Caco-2 (cell line): ENCODE data around the gene RFTN1. TPM values are rescaled to one million over a fixed set of nuclear protein-coding genes. Genes with fewer than 3 reads are reported as not detected.

Experiments used
- BruUV-seq: library from RNA; stranded (reverse); fragments of 400-500 nt; replicated peaks from 2 replicates; lab custom pipeline; 2021; lab: Mats Ljungman, UMichigan
- CTCF ChIA-PET: fragments of 300-600 bp; sonication (Branson Sonifier 250); formaldehyde crosslinking; loops from one replicate; lab custom pipeline; 2022; ENCODE audit warnings: antibody characterized with exemption; lab: Charles Lee
- POLR2A ChIA-PET: fragments of 300-600 bp; sonication (Branson Sonifier 250); formaldehyde crosslinking; loops from one replicate; lab custom pipeline; 2022; ENCODE audit warnings: antibody characterized with exemption; lab: Charles Lee
- DNase-seq, 2 experiments: peaks; one replicate each; pipeline versions ENCODE4 v3.0.0 to v3.0.0-alpha.2; 2020 to 2022
- H3K27me3 ChIP-seq: replicated peaks from 2 replicates; pipeline ENCODE4 v1.6.0; 2011; ENCODE audit warnings: low read length; ENCODE audit not compliant: control insufficient read depth, insufficient read depth
- H3K36me3 ChIP-seq: 2 replicates; pipeline ENCODE4 v1.5.1; 2011; ENCODE audit warnings: low read length; ENCODE audit not compliant: control insufficient read depth, insufficient read depth
- H3K4me1 ChIP-seq: fragments of 250-450 bp; sonication (Bioruptor Pico); 2 replicates; pipeline ENCODE4 v1.5.1; 2020; ENCODE audit warnings: mild to moderate bottlenecking
- H3K4me3 ChIP-seq: 2 replicates; pipeline ENCODE4 v1.5.1; 2011; ENCODE audit warnings: low read depth, mild to moderate bottlenecking, control low read depth, low read length
- H3K9me3 ChIP-seq: fragments of 250-450 bp; sonication (Bioruptor Pico); 2 replicates; pipeline ENCODE4 v1.5.1; 2020; ENCODE audit warnings: mild to moderate bottlenecking, moderate library complexity
- H3K27ac Mint-ChIP-seq: one replicate; pipeline ENCODE4 v1.8.0; 2022; ENCODE audit warnings: mixed read lengths; ENCODE audit not compliant: unreplicated experiment
- H3K27me3 Mint-ChIP-seq: one replicate; pipeline ENCODE4 v1.8.0; 2022; ENCODE audit warnings: mixed read lengths; ENCODE audit not compliant: insufficient read depth, unreplicated experiment
- H3K36me3 Mint-ChIP-seq: one replicate; pipeline ENCODE4 v1.8.0; 2022; ENCODE audit warnings: mild to moderate bottlenecking, mixed read lengths; ENCODE audit not compliant: insufficient read depth, unreplicated experiment
- H3K4me1 Mint-ChIP-seq: one replicate; pipeline ENCODE4 v1.8.0; 2022; ENCODE audit warnings: low read depth, mixed read lengths; ENCODE audit not compliant: unreplicated experiment
- H3K4me3 Mint-ChIP-seq: one replicate; pipeline ENCODE4 v1.8.0; 2022; ENCODE audit warnings: mild to moderate bottlenecking, moderate library complexity, mixed read lengths; ENCODE audit not compliant: unreplicated experiment
- H3K9me3 Mint-ChIP-seq: one replicate; pipeline ENCODE4 v1.8.0; 2022; ENCODE audit warnings: mixed read lengths; ENCODE audit not compliant: unreplicated experiment
- intact Hi-C: fragments of 100-400 bp; cut with micrococcal nuclease; formaldehyde crosslinking; loops from one replicate; pipeline ENCODE4 v1.10.0; 2022; ENCODE audit not compliant: unreplicated experiment
- total RNA-seq: library from RNA; stranded (reverse); gene quantifications from 2 replicates; pipeline ENCODE4 v1.2.3, GENCODE V29; 2022
- TF ChIP-seq, protein P1 (sequence below), 2 experiments: fragments of 200-600 bp in 1 of 2; IDR thresholded peaks; 1 replicate in 1 of 2; 2 replicates in 1 of 2; pipeline versions ENCODE4 v1.5.1 to v1.8.0; 2011 to 2022; ENCODE audit warnings: antibody characterized with exemption in 1 of 2, control low read depth in 1 of 2, inconsistent platforms in 1 of 2, low read depth in 1 of 2, low read length in 1 of 2, mild to moderate bottlenecking in 1 of 2, moderate library complexity in 1 of 2; ENCODE audit not compliant: insufficient read depth in 1 of 2, severe bottlenecking in 1 of 2, unreplicated experiment in 1 of 2

RFTN1 gene
- total RNA-seq, 1 experiment from 2014 or later = 10.2 TPM

DNA sequence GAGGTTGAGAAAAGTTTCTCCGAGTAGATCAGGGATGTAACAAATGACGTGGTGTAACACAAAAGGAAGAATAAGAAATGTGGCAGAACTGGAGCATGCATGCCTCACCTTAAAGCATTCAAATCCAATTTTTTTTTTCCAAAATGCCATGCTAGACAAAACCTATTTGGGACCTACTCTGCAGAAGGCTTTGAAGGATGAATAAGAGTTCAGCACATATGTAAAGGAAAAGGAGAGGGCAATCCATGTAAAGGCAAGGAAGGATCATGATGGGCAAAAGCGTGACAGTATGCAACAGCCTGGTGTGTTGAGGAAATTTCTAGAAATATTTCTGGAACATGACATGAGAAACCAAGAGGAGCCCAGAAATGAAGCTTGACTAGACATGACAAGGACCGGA is 132.1 kb downstream of the RFTN1 start:
- BruUV-seq = no TSS peak
- intact Hi-C loops = no loop called here
- H3K4me1 Mint-ChIP-seq = peaks cover 15% of the 10 kb centered on the region
- DNase-seq = no peak
- H3K9me3 Mint-ChIP-seq = no peaks in the 10 kb centered on the region
- H3K27ac Mint-ChIP-seq = no peak overlapping the region
- CTCF ChIA-PET = no interaction called here
- POLR2A ChIA-PET = no interaction called here
- Histone ChIP-seq H3K36me3 (no peaks in the 10 kb centered on the region), H3K4me3 (no peak overlapping the region), H3K4me1 (no peaks in the 10 kb centered on the region), H3K27me3 (no peaks in the 10 kb centered on the region), H3K9me3 (no peaks in the 10 kb centered on the region)
- H3K27me3 Mint-ChIP-seq = no peaks in the 10 kb centered on the region
- H3K36me3 Mint-ChIP-seq = no peaks in the 10 kb centered on the region
- TF ChIP-seq, protein P1, sequence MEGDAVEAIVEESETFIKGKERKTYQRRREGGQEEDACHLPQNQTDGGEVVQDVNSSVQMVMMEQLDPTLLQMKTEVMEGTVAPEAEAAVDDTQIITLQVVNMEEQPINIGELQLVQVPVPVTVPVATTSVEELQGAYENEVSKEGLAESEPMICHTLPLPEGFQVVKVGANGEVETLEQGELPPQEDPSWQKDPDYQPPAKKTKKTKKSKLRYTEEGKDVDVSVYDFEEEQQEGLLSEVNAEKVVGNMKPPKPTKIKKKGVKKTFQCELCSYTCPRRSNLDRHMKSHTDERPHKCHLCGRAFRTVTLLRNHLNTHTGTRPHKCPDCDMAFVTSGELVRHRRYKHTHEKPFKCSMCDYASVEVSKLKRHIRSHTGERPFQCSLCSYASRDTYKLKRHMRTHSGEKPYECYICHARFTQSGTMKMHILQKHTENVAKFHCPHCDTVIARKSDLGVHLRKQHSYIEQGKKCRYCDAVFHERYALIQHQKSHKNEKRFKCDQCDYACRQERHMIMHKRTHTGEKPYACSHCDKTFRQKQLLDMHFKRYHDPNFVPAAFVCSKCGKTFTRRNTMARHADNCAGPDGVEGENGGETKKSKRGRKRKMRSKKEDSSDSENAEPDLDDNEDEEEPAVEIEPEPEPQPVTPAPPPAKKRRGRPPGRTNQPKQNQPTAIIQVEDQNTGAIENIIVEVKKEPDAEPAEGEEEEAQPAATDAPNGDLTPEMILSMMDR (IDR thresholded peaks at IDR 0.05; ENCODE audit: insufficient read depth in 1 of 2, low read depth in 1 of 2, low read length in 1 of 2, severe bottlenecking in 1 of 2, unreplicated experiment in 1 of 2) = no peak
- no peak overlapping the region for H3K4me3 Mint-ChIP-seq

DNA sequence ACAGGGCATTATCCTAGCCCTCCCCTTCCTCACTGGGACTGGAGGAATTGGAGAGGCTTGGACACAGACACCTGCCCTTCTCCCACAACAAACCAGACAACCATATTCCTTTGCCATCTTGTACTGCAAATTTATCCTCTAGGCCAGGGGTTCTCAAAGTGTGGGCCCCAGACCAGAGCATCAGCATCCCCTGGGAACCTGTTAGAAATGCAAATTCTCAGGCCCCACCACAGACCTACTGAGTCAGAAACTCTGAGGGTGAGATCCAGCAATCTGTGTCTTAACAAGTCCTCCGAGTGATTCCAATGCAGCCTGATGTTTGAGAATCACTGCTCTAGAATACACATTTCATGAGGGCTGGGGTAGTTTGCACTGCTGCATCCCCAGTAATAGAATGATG is 133.1 kb downstream of the RFTN1 start:
- TF ChIP-seq, protein P1 (IDR thresholded peaks at IDR 0.05; ENCODE audit: insufficient read depth in 1 of 2, low read depth in 1 of 2, low read length in 1 of 2, severe bottlenecking in 1 of 2, unreplicated experiment in 1 of 2) = no peak
- CTCF ChIA-PET = no interaction called here
- H3K4me3 ChIP-seq = no peak overlapping the region
- no peaks in the 10 kb centered on the region for H3K9me3 ChIP-seq
- no peaks in the 10 kb centered on the region for H3K9me3 Mint-ChIP-seq
- H3K4me1 ChIP-seq = no peaks in the 10 kb centered on the region
- POLR2A ChIA-PET = no interaction called here
- no peaks in the 10 kb centered on the region for H3K36me3 ChIP-seq
- no peaks in the 10 kb centered on the region for H3K36me3 Mint-ChIP-seq
- no peaks in the 10 kb centered on the region for H3K27me3 ChIP-seq
- DNase-seq = no peak
- no peaks in the 10 kb centered on the region for H3K27me3 Mint-ChIP-seq
- no peak overlapping the region for H3K27ac Mint-ChIP-seq
- peaks cover 15% of the 10 kb centered on the region for H3K4me1 Mint-ChIP-seq
- no TSS peak for BruUV-seq
- intact Hi-C loops = no loop called here
- H3K4me3 Mint-ChIP-seq = no peak overlapping the region

DNA sequence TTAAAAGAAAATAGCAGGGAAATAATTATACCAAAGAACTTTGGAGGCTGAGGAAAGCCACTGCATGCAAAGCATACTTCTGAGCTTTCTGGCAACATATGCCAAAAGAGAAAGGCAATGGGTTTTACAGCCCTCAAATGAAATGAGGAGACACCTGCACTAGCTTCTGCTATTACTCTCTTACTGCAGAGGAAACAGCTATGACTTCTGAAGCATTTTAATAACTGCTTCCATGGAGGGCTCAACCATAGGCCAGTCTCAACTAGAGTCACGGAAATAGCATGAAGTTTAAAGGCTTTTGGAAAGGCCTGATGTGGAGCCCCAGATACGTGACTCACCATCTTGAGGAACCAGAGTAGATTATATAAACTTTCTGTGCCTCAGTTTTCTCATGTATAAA is 133.7 kb downstream of the RFTN1 start:
- no peak for DNase-seq
- H3K36me3 Mint-ChIP-seq = no peaks in the 10 kb centered on the region
- TF ChIP-seq, protein P1 (IDR thresholded peaks at IDR 0.05; ENCODE audit: insufficient read depth in 1 of 2, low read depth in 1 of 2, low read length in 1 of 2, severe bottlenecking in 1 of 2, unreplicated experiment in 1 of 2) = no peak
- no peaks in the 10 kb centered on the region for H3K27me3 Mint-ChIP-seq
- no TSS peak for BruUV-seq
- Histone ChIP-seq H3K9me3 (no peaks in the 10 kb centered on the region), H3K4me3 (no peak overlapping the region), H3K4me1 (no peaks in the 10 kb centered on the region), H3K36me3 (no peaks in the 10 kb centered on the region), H3K27me3 (no peaks in the 10 kb centered on the region)
- no peaks in the 10 kb centered on the region for H3K9me3 Mint-ChIP-seq
- ChIA-PET CTCF (no interaction called here), POLR2A (no interaction called here)
- no peak overlapping the region for H3K4me3 Mint-ChIP-seq
- intact Hi-C loops = no loop called here
- H3K27ac Mint-ChIP-seq = no peak overlapping the region
- H3K4me1 Mint-ChIP-seq = peaks cover 15% of the 10 kb centered on the region
